H9 (cell line): ENCODE measurements around the gene QRICH2. TPM values are rescaled to one million over a fixed set of nuclear protein-coding genes. Genes with fewer than 3 reads are reported as not detected.

Experiments
- DNase-seq: peaks from one replicate; pipeline ENCODE4 v3.0.0-alpha.2; 2017
- H2AFZ ChIP-seq: one replicate; pipeline ENCODE4 v1.6.1; 2013; ENCODE audit warnings: mild to moderate bottlenecking, low read length, control low read depth, moderate library complexity
- H2AK5ac ChIP-seq: 2 replicates; pipeline ENCODE4 v1.6.1; 2013; ENCODE audit warnings: low read length, control low read depth, mixed read lengths; ENCODE audit not compliant: insufficient read length
- H2BK120ac ChIP-seq: one replicate; pipeline ENCODE4 v1.6.1; 2013; ENCODE audit warnings: low read depth, mild to moderate bottlenecking, low read length, control low read depth, inconsistent platforms; ENCODE audit not compliant: poor library complexity, severe bottlenecking
- H2BK12ac ChIP-seq: 2 replicates; pipeline ENCODE4 v1.6.1; 2013; ENCODE audit warnings: low read length, control low read depth, mixed read lengths, low read depth; ENCODE audit not compliant: insufficient read length
- H2BK15ac ChIP-seq: 2 replicates; pipeline ENCODE4 v1.6.1; 2013; ENCODE audit warnings: low read depth, low read length, control low read depth
- H2BK20ac ChIP-seq: one replicate; pipeline ENCODE4 v1.6.1; 2013; ENCODE audit warnings: low read depth, mild to moderate bottlenecking, low read length, control low read depth, inconsistent platforms; ENCODE audit not compliant: poor library complexity, severe bottlenecking
- H2BK5ac ChIP-seq: 2 replicates; pipeline ENCODE4 v1.6.1; 2013; ENCODE audit warnings: low read length, control low read depth, mixed read lengths; ENCODE audit not compliant: insufficient read length
- H3K14ac ChIP-seq: 2 replicates; pipeline ENCODE4 v1.6.1; 2013; ENCODE audit warnings: low read length, control low read depth; ENCODE audit not compliant: insufficient read depth
- H3K18ac ChIP-seq: 2 replicates; pipeline ENCODE4 v1.6.1; 2013; ENCODE audit warnings: low read depth, mild to moderate bottlenecking, mixed read lengths, low read length, control low read depth; ENCODE audit not compliant: insufficient read length
- H3K23ac ChIP-seq: 2 replicates; pipeline ENCODE4 v1.6.1; 2013; ENCODE audit warnings: low read length, control low read depth, mixed read lengths, low read depth; ENCODE audit not compliant: insufficient read length
- H3K23me2 ChIP-seq: 2 replicates; pipeline ENCODE4 v1.6.1; 2013; ENCODE audit warnings: low read depth, mild to moderate bottlenecking, mixed read lengths, low read length, control low read depth; ENCODE audit not compliant: insufficient read length, poor library complexity, severe bottlenecking
- H3K27ac ChIP-seq: 2 replicates; pipeline ENCODE4 v1.5.1; 2013; ENCODE audit warnings: low read length, control low read depth, mixed read lengths, low read depth; ENCODE audit not compliant: insufficient read length
- H3K27me3 ChIP-seq: 2 replicates; pipeline ENCODE4 v1.6.1; 2013; ENCODE audit warnings: low read length, control low read depth, inconsistent platforms; ENCODE audit not compliant: insufficient read depth
- H3K4ac ChIP-seq: 2 replicates; pipeline ENCODE4 v1.6.1; 2013; ENCODE audit warnings: low read depth, mild to moderate bottlenecking, control low read depth, inconsistent platforms, low read length, moderate library complexity
- H3K4me1 ChIP-seq: 2 replicates; pipeline ENCODE4 v1.6.1; 2013; ENCODE audit warnings: low read length, control low read depth, inconsistent platforms; ENCODE audit not compliant: insufficient read depth
- H3K4me2 ChIP-seq: 2 replicates; pipeline ENCODE4 v1.6.1; 2013; ENCODE audit warnings: low read length, control low read depth, mixed read lengths; ENCODE audit not compliant: insufficient read length, insufficient read depth
- H3K56ac ChIP-seq: 2 replicates; pipeline ENCODE4 v1.6.1; 2013; ENCODE audit warnings: low read depth, mild to moderate bottlenecking, mixed read lengths, low read length, control low read depth; ENCODE audit not compliant: insufficient read length
- H3K79me1 ChIP-seq: 2 replicates; pipeline ENCODE4 v1.6.1; 2013; ENCODE audit warnings: low read depth, mild to moderate bottlenecking, moderate library complexity, low read length, control low read depth, inconsistent platforms; ENCODE audit not compliant: insufficient read depth, poor library complexity, severe bottlenecking
- H3K79me2 ChIP-seq: 2 replicates; pipeline ENCODE4 v1.6.1; 2013; ENCODE audit warnings: low read length, control low read depth, inconsistent platforms; ENCODE audit not compliant: insufficient read depth
- H3K9ac ChIP-seq: 2 replicates; pipeline ENCODE4 v1.6.1; 2013; ENCODE audit warnings: low read length, control low read depth, mixed read lengths; ENCODE audit not compliant: insufficient read length; ENCODE audit errors: extremely low read depth
- H3K9me3 ChIP-seq: one replicate; pipeline ENCODE4 v1.6.1; 2013; ENCODE audit warnings: low read depth, low read length, inconsistent platforms; ENCODE audit not compliant: control insufficient read depth
- H3T11ph ChIP-seq: one replicate; pipeline ENCODE4 v1.6.1; 2013; ENCODE audit warnings: mild to moderate bottlenecking, low read length, control low read depth, inconsistent platforms
- H4K20me1 ChIP-seq: one replicate; pipeline ENCODE4 v1.6.1; 2013; ENCODE audit not compliant: control insufficient read depth, insufficient read length, insufficient read depth
- H4K5ac ChIP-seq: 2 replicates; pipeline ENCODE4 v1.6.1; 2013; ENCODE audit warnings: low read depth, mild to moderate bottlenecking, mixed read lengths, low read length, control low read depth; ENCODE audit not compliant: insufficient read length
- H4K8ac ChIP-seq: replicated peaks from 2 replicates; pipeline ENCODE4 v1.6.1; 2013; ENCODE audit warnings: low read length, control low read depth, mixed read lengths, low read depth; ENCODE audit not compliant: insufficient read length
- H4K91ac ChIP-seq: 2 replicates; pipeline ENCODE4 v1.6.1; 2013; ENCODE audit warnings: low read depth, mild to moderate bottlenecking, moderate library complexity, mixed read lengths, low read length, control low read depth; ENCODE audit not compliant: insufficient read length
- H3K27ac Mint-ChIP-seq, 3 experiments: 2 replicates in 2 of 3; 3 replicates in 1 of 3; pipeline ENCODE4 v1.8.0; 2020 to 2021; ENCODE audit warnings: mixed read lengths in 3 of 3, mild to moderate bottlenecking in 1 of 3, moderate library complexity in 1 of 3
- H3K27me3 Mint-ChIP-seq: 2 replicates; pipeline ENCODE4 v1.8.0; 2021; ENCODE audit warnings: low read depth, mild to moderate bottlenecking, moderate library complexity, mixed read lengths
- H3K36me3 Mint-ChIP-seq, 3 experiments: 2 replicates in 2 of 3; 3 replicates in 1 of 3; pipeline ENCODE4 v1.8.0; 2020 to 2021; ENCODE audit warnings: low read depth in 3 of 3, mixed read lengths in 3 of 3; ENCODE audit not compliant: insufficient read depth in 1 of 3
- H3K4me1 Mint-ChIP-seq, 2 experiments: 2 replicates each; pipeline ENCODE4 v1.8.0; 2020; ENCODE audit warnings: mixed read lengths in 2 of 2
- H3K4me3 Mint-ChIP-seq, 2 experiments: 2 replicates in 1 of 2; 3 replicates in 1 of 2; pipeline ENCODE4 v1.8.0; 2020 to 2021; ENCODE audit warnings: mild to moderate bottlenecking in 2 of 2, mixed read lengths in 2 of 2, moderate library complexity in 1 of 2
- H3K9me3 Mint-ChIP-seq, 2 experiments: 2 replicates in 1 of 2; 3 replicates in 1 of 2; pipeline ENCODE4 v1.8.0; 2020; ENCODE audit warnings: mild to moderate bottlenecking in 2 of 2, mixed read lengths in 2 of 2, moderate library complexity in 1 of 2
- CTCF ChIP-seq: fragments of 200-600 bp; sonication (generic); conservative IDR thresholded peaks from 3 replicates; pipeline ENCODE4 v1.8.0; 2021; ENCODE audit warnings: antibody characterized with exemption, mild to moderate bottlenecking
- WGBS: extraction: QIAGEN DNeasy Blood & Tissue Kit; methylation state at CpG from one replicate; pipeline ENCODE4 v1.1.7; 2013; ENCODE audit warnings: missing lambda C conversion rate, low lambda C conversion rate, mixed read lengths; ENCODE audit not compliant: insufficient read length; ENCODE audit errors: extremely low coverage; 5-methylcytosine and 5-hydroxymethylcytosine counted together
- long read RNA-seq: library from polyadenylated mRNA; unstranded; transcript quantifications from one replicate; pipeline ENCODE4 v2.0.0, GENCODE V29; 2020
- total RNA-seq: library from RNA; stranded (reverse); gene quantifications from 2 replicates; pipeline ENCODE4 v1.2.1, GENCODE V29; 2021

Gene QRICH2, protein sequence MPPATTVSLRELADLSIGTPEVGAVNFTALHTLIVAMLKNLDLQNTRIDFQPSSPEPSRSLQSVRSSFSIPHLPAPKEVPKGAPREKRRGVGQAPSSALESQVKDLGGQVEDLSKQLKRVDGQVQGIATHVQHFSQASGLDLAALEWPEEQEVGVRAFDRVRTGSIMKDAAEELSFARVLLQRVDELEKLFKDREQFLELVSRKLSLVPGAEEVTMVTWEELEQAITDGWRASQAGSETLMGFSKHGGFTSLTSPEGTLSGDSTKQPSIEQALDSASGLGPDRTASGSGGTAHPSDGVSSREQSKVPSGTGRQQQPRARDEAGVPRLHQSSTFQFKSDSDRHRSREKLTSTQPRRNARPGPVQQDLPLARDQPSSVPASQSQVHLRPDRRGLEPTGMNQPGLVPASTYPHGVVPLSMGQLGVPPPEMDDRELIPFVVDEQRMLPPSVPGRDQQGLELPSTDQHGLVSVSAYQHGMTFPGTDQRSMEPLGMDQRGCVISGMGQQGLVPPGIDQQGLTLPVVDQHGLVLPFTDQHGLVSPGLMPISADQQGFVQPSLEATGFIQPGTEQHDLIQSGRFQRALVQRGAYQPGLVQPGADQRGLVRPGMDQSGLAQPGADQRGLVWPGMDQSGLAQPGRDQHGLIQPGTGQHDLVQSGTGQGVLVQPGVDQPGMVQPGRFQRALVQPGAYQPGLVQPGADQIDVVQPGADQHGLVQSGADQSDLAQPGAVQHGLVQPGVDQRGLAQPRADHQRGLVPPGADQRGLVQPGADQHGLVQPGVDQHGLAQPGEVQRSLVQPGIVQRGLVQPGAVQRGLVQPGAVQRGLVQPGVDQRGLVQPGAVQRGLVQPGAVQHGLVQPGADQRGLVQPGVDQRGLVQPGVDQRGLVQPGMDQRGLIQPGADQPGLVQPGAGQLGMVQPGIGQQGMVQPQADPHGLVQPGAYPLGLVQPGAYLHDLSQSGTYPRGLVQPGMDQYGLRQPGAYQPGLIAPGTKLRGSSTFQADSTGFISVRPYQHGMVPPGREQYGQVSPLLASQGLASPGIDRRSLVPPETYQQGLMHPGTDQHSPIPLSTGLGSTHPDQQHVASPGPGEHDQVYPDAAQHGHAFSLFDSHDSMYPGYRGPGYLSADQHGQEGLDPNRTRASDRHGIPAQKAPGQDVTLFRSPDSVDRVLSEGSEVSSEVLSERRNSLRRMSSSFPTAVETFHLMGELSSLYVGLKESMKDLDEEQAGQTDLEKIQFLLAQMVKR (N-terminal part only)
- total RNA-seq: 2.2 and 3.2 TPM in 2 replicates
- long read RNA-seq, partial matches to known transcripts: 0 of 1 reads
- long read RNA-seq, other reads (novel, unspliced or antisense): 1 of 1 reads

DNA sequence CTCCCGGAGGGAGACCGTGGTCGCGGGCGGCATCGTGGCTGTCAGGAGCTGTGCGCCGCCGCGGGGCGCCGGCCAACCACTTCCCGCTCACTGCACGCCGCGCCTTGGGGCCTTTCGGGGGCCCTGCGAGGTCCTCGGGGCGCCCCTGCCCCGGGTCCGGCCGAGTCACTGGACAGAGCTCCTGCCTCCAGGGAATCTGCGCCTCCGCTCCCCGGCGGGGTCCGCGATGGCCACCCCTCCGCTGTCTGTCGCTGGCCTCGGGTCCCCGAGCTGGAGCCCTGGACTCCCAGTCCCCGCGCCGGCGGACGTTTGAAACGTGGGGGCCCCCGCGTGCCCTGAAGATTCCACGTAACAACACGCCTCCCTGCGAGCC is at the start of gene QRICH2:
QRICH2 (minus strand) TSS at position 311 of the 373 bp plus-strand sequence; CDS start at position 33, 278 bp downstream.
- WGBS: no CpG with 5 or more reads among the region's 44 CpGs
- no peak within 1 kb of the TSS for H2BK15ac ChIP-seq
- H4K8ac ChIP-seq: no peak within 1 kb of the TSS
- no peak within 1 kb of the TSS for H2BK5ac ChIP-seq
- H3K27me3 Mint-ChIP-seq: no peaks in the 10 kb centered on the region
- no peak within 1 kb of the TSS for H3K14ac ChIP-seq
- no peaks in the 10 kb centered on the region for H3K79me1 ChIP-seq
- no peaks in the 10 kb centered on the region for H4K20me1 ChIP-seq
- no peak within 1 kb of the TSS for H4K91ac ChIP-seq
- no peaks in the 10 kb centered on the region for H3K27me3 ChIP-seq
- H2BK20ac ChIP-seq: no peak within 1 kb of the TSS
- H3K18ac ChIP-seq: no peak within 1 kb of the TSS
- H3K23ac ChIP-seq: no peak within 1 kb of the TSS
- no peak within 1 kb of the TSS for H2AK5ac ChIP-seq
- no peaks in the 10 kb centered on the region for H3K4me1 ChIP-seq
- TF ChIP-seq CTCF: no peak
- H2BK120ac ChIP-seq: no peak within 1 kb of the TSS
- H3T11ph ChIP-seq: no peak within 1 kb of the TSS
- no peaks in the 10 kb centered on the region for H3K9me3 Mint-ChIP-seq
- H3K23me2 ChIP-seq: no peaks in the 10 kb centered on the region
- no peak within 1 kb of the TSS for H3K4me2 ChIP-seq
- peaks cover 4 to 20% (median 12%) of the 10 kb centered on the region in 3 experiments; a peak in 6 of 7 replicates for H3K36me3 Mint-ChIP-seq
- no peak within 1 kb of the TSS for H3K9ac ChIP-seq
- peak; percentile 45 for DNase-seq
- no peak within 1 kb of the TSS; a peak in 1 of 7 replicates for H3K27ac Mint-ChIP-seq
- H3K56ac ChIP-seq: no peak within 1 kb of the TSS
- H4K5ac ChIP-seq: no peak within 1 kb of the TSS
- H3K4ac ChIP-seq: no peak within 1 kb of the TSS
- no peaks in the 10 kb centered on the region for H3K9me3 ChIP-seq
- H3K79me2 ChIP-seq: no peaks in the 10 kb centered on the region
- H3K27ac ChIP-seq: no peak within 1 kb of the TSS
- no peak within 1 kb of the TSS for H2AFZ ChIP-seq
- H3K4me1 Mint-ChIP-seq: peaks cover 0 to 2% of the 10 kb centered on the region in 2 experiments; a peak in 1 of 4 replicates
- no peak within 1 kb of the TSS for H2BK12ac ChIP-seq
- H3K4me3 Mint-ChIP-seq: no peak within 1 kb of the TSS
